KOPT-K1 (cell line): ENCODE data around the gene MLLT3.

Experiments
- H3K27ac ChIP-seq: fragments of 200-600 bp; sonication (generic); 2 replicates; pipeline ENCODE4 v1.5.1; 2016; ENCODE audit warnings: antibody characterized with exemption, mild to moderate bottlenecking, low read depth, low read length; ENCODE audit not compliant: poor library complexity, severe bottlenecking
- H3K36me3 ChIP-seq: fragments of 200-600 bp; sonication (generic); 2 replicates; pipeline ENCODE4 v1.5.1; 2017; ENCODE audit warnings: antibody characterized with exemption, mild to moderate bottlenecking, low read length, moderate library complexity; ENCODE audit not compliant: insufficient read depth
- H3K9me3 ChIP-seq: fragments of 200-600 bp; sonication (generic); 2 replicates; pipeline ENCODE4 v1.5.1; 2017; ENCODE audit warnings: antibody characterized with exemption, low read length, mild to moderate bottlenecking; ENCODE audit not compliant: insufficient read depth, poor library complexity, severe bottlenecking

MLLT3 gene

DNA sequence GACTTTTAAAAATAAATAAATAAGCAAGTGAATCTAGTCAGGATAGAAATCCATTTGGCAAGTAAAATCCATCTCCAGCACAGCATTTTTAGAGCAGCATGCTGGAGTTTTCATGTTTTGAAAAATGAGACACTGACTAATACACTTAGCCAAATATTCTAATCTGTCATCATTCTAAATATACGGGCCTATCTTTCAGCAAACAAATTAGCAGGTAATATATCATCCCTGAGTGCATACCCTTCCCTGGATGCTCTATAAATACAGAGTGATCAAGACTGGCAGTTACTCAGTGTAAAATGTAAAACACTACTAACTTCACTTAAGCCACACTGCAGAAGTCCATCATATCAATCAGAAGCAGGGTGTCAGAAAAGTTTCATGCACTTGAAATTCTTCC lies 58.4 kb downstream of the MLLT3 start:
- H3K36me3 ChIP-seq, result no peaks in the 10 kb centered on the region
- H3K9me3 ChIP-seq, result no peaks in the 10 kb centered on the region
- no peak overlapping the region for H3K27ac ChIP-seq

DNA sequence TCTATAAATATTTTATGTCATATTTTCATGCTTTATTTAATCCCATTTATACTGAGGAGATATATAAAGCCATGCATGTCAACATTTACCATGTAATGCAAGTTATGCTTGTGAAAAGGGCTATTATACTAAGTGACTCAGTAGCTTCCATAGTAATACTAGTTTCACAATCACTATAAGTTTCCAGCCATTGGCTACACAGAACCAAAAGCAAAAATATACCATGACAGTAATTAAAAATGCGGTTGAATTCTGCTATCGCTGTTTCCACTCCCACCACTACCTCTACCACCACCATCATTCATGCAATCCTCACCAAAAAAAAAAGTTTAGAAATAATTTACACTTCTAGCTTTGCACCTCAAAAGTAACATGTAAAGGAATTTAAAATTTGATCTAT lies 60.2 kb downstream of the MLLT3 start:
- H3K27ac ChIP-seq, result no peak overlapping the region
- H3K9me3 ChIP-seq, result no peaks in the 10 kb centered on the region
- no peaks in the 10 kb centered on the region for H3K36me3 ChIP-seq

DNA sequence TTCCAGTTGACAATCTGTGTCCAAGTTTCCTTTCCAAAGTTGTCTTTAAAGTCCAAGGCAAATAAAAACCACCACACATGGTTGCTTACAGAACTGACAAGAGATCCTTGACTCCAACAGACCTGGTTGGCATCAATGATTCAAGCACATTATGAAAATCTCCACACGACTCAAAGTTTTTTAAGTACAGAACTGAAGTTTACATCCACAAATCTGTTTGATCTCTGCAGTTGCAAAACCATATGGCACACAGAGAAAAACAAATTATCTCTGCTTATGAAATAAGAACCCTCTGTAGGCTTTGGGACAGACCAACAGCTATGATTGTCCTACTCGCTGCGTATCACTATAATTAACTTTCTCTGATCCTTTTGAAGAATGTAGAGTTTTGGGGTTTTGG lies 60.8 kb downstream of the MLLT3 start:
- H3K36me3 ChIP-seq, result no peaks in the 10 kb centered on the region
- H3K27ac ChIP-seq, result no peak overlapping the region
- no peaks in the 10 kb centered on the region for H3K9me3 ChIP-seq

DNA sequence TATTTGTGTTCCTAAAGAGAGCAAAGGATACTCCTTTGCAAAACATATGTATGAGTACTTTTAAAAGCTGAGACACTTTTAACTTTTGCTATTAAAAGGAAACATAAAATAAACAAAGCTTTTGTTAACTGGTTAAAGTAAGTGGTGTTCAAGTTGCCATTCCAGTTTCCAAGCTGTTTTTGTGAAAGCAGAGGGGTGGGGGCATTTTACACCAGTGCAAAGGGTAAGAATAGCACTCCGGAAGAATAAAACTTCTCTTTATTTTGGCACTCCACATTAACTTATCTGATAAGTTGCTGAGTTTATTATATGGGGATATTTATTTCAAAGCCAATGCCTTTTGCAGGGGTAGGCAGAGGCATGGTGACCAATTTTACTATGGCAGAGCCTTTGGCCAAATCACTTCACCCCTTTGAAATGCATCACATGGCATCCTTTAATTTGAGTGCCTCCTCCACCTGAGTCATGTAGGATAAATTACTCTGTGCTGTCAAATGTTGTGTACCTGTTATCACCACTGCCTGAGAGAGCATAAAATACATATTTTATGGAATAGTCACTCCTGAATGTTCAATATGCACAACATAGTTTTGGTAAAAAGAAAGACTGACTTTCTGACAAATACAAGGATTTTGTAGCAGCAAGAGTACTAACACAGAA lies 62.9 kb downstream of the MLLT3 start:
- no peak overlapping the region for H3K27ac ChIP-seq
- no peaks in the 10 kb centered on the region for H3K9me3 ChIP-seq
- no peaks in the 10 kb centered on the region for H3K36me3 ChIP-seq

DNA sequence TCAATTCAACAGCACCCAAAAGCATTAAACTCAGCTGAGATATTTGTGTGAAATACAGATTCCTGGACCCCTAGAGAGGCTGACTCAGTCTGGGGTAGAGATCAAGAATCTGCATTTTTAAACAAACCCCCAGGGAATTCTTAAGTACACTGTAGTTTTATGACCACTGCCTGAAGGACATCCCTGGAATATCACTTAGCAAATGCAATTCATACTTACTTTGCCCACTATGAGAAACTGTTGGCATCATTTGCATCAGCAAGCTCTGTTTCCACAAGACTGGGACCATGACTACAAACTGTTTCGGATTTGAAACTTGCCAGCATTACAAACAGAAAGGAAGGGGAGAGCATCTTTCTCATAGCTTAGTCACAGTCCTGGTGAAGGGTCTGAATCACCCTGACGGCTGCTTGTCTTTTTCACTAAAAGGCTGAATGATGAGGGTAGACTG lies 63.7 kb downstream of the MLLT3 start:
- H3K36me3 ChIP-seq, result no peaks in the 10 kb centered on the region
- H3K9me3 ChIP-seq, result no peaks in the 10 kb centered on the region
- no peak overlapping the region for H3K27ac ChIP-seq

DNA sequence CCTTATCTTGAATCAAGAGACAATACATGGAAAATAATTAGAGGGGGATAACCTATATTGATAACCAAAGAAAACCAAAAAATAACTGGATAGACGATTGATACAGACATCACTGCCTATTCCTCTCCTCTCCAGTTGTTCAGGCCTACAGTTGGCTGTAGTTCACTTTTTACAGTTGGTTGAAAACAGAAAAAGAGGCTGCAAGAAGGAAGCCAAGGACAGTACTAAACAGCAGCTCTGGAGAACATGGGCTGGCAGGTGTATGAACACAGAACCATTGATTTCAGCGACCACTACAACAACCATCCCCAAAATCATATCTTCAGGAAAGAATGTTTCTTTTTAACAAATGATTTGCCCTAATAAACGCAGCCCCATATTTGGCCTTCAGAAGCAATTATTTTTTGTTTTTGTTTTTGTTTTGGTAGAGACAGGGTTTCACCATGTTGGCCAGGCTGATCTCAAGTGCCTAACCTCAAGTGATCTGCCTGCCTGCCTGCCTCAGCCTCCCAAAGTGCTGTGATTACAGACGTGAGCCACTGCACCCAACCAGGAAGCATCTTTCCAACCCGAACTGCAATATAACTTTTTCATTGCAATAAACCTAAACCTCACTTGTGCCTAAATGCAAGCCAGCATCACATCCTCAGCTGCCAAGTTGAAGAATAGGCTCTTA lies 64.3 kb downstream of the MLLT3 start:
- no peak overlapping the region for H3K27ac ChIP-seq

DNA sequence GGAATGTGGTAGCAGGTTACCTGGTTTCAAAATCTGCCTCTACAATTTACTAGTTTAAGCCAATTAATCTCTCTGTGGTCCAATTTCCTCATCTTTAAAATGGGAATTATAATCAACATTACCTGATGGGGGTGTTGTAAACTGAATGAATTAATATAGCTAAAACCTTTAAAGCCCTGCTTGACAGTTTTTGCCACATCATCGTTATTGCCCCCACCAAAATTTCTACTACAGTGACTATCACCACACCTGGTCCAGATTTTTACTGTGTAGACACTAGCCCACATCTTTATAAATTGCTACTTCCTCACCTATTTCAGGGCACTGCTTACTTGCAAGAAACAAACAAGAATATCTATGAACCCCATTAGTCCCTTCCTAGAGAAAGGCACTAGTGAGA lies 65.0 kb downstream of the MLLT3 start:
- H3K36me3 ChIP-seq, result no peaks in the 10 kb centered on the region
- no peak overlapping the region for H3K27ac ChIP-seq
- no peaks in the 10 kb centered on the region for H3K9me3 ChIP-seq

More for the DNA sequence above, 64.3 kb downstream of the MLLT3 start:
- Histone ChIP-seq H3K9me3 (no peaks in the 10 kb centered on the region), H3K36me3 (no peaks in the 10 kb centered on the region)

DNA sequence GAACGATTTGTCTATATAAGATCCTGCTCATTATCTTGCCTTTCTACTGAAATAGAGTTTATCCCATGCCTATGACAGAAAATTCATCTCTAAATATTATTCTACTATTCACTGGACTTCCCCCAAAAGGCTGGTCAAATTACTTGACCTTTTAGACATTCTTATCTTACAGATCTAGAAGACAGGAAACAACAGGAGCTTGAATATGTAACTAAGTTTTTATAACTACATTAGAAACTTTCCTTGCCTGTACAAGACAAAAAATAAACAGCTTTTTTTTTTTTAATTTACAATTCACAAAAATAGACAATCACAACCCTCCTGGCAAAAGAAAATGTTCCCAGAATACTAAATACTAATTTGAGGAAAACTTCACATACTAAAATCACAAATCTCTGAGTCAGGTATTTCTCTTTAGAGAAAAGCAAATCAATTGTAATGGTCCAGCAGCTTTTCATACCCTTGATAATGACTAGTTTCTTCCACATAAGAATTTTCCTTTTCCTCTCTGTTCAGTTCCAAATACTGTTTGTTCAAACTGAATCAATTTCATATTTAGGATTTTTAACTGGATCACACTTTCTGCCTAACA lies 68.6 kb downstream of the MLLT3 start:
- no peaks in the 10 kb centered on the region for H3K36me3 ChIP-seq
- no peaks in the 10 kb centered on the region for H3K9me3 ChIP-seq
- no peak overlapping the region for H3K27ac ChIP-seq

DNA sequence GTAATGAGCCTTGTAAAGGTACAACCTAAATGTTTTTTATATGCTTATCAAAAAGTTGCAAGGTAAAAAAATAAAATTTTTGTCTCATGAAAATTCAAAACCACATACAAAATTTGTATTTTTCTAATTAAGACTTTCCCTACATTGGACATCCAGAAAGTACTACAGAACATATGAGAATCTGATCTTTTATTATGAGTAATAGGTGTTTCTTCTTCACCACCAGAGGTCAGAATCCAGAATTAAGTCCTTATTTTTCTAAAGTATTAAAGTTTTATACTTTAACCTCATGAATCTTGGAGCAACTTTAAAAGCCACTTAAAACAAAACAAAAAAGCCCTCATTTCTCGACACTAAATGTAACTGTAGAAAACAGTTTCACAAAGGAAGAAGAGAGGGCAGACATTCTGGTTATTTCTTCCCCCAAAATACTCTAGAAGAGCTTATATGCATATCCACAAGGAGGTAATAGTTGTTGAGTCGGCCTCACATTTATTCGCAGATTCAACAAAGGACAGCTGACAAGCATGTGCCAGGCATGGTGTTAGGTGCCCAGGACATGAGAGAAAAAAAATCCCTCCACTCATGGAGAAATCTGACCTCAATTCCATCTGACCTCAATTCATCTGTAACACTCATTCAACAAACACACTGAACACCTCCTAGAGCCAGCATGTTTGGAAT lies 69.3 kb downstream of the MLLT3 start:
- H3K9me3 ChIP-seq, result no peaks in the 10 kb centered on the region
- H3K27ac ChIP-seq, result no peak overlapping the region
- H3K36me3 ChIP-seq, result no peaks in the 10 kb centered on the region

DNA sequence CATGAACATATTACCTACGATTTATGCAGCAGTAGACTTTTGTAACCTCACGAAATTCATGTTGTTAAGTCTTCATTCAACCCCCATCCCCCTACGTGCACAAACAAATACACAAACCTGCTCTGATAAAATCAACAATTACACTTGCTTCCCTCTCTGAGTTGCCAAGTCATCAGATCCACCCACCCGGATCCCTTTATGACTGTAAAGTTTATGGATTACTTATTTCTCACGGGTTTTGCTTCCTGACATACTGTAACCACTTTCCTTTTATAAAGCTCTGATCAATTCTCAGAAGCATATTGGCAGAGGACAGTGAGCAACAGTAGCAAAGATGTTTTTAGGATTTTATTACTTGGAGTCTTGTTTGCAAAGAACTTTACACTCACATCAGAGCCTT lies 70.5 kb downstream of the MLLT3 start:
- no peaks in the 10 kb centered on the region for H3K36me3 ChIP-seq
- H3K9me3 ChIP-seq, result no peaks in the 10 kb centered on the region
- H3K27ac ChIP-seq, result no peak overlapping the region

DNA sequence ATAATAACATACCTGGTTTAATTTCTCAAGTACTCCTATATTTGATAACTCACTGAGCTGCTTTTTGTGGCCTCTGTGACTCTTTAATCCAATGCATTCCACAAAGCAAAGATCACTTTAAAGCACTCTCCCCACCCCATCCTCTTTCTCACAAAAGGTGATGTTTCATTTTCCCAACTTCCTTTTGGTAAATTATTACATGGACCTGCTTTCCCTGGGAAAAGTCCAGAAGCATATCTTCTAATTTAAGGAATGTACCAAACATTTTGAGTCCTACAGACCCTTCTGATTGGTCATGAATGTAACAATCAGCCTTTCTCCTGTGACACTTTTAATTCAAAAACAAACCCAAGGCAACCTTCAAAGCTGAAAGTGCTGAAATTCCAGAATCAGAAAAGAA lies 71.1 kb downstream of the MLLT3 start:
- H3K36me3 ChIP-seq, result no peaks in the 10 kb centered on the region
- H3K27ac ChIP-seq, result no peak overlapping the region
- H3K9me3 ChIP-seq, result no peaks in the 10 kb centered on the region

DNA sequence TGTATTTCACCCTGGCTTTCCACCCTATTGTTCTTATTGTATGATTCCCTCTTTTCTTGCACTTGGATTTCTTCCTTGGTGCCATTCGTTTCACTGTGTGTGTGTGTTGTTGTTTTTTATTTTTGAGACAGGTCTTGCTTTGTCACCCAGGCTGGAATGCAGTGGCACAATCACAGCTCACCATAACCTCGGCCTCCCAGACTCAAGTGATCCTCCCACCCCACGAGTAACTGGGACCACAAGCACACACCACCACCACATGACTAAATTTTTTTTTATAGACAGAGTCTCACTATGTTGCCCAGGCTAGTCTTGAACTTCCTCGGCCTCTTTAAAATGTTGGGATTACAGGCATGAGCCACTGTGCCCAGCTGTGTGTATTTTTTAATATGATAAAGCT lies 72.0 kb downstream of the MLLT3 start:
- no peaks in the 10 kb centered on the region for H3K9me3 ChIP-seq
- no peaks in the 10 kb centered on the region for H3K36me3 ChIP-seq
- no peak overlapping the region for H3K27ac ChIP-seq

DNA sequence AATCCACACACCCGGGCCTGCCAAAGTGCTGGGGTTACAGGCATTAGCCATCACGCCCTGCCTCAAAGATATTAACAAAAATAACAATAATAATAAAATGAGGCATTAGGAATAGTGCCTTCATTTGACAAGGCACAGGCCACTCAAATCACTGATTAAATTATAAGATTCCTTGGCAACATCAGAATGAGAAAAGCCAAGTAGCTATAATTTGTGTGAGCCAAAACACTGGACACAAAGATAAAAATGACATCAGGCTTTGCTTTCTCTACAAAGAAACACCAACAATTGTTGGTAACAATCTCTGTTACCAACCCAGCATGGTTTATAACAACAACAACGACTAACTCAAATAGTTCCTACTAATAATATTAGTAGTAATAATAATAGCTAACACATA lies 73.2 kb downstream of the MLLT3 start:
- no peaks in the 10 kb centered on the region for H3K9me3 ChIP-seq
- no peak overlapping the region for H3K27ac ChIP-seq
- no peaks in the 10 kb centered on the region for H3K36me3 ChIP-seq

DNA sequence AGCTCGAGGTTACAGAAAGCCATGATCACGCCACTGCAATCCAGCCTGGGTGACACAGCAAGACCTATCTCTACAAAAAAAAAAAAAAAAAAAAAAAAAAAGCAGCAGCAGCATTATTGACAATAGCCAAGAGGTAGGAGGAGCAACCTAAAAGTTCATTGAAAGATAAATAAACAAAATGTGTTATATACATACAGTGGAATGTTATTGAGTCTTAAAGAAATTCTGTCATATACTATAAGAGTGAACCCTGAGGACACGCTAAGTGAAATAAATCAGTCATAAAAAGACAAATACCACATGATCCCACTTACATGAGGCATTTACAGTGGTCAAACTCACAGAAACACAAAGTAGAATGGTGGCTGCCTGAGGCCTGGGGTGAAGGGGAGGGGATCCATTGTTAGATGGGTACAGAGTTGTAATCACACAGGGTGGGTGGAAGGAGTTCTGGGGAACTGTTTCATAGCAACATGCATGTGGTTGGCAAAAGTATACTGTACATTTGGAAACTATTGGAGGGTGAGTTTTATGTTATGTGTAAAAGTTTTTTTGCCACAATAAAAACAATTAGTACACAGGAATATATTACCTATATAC lies 77.2 kb downstream of the MLLT3 start:
- Histone ChIP-seq H3K36me3 (peaks cover 6% of the 10 kb centered on the region; the same call in 1 of the 2 replicates), H3K27ac (no peak overlapping the region)

More for the DNA sequence above, 77.2 kb downstream of the MLLT3 start:
- peaks cover 28% of the 10 kb centered on the region for H3K9me3 ChIP-seq
